Left colon (tissue), 2 donors: ENCODE results near the gene RPTOR. TPM values are rescaled to one million over a fixed set of nuclear protein-coding genes. Genes with fewer than 3 reads are reported as not detected.
A peak's percentile ranks its signal among the peaks of the same experiment; 100 is the strongest.

ENCODE experiments used
- ATAC-seq: fragments of 200-7000 bp; cut with Tn5 transposase; one replicate; pipeline ENCODE4 v1.9.1; 2020; ENCODE audit warnings: mild to moderate bottlenecking, moderate library complexity
- DNase-seq, 2 donors: peaks; one replicate each; pipeline ENCODE4 v3.0.0-alpha.2; 2020
- intact Hi-C, 2 donors: fragments of 100-400 bp; cut with DNase I in 1 of 2; cut with micrococcal nuclease in 1 of 2; formaldehyde crosslinking; loops; one replicate each; pipeline versions ENCODE4 v1.11.2 to v1.14.0; 2022; cut with DNase I, micrococcal nuclease
- total RNA-seq, 2 donors: library from RNA; stranded (reverse); fragmentation: NEBNext Ultra II Directional; extraction: Animal tissue kit (Norgen Biotek cat#: 25700); gene quantifications; one replicate each; pipeline ENCODE4 v1.2.1, GENCODE V29; 2021
- donor health status: DM: no; HTN: no; CAD: no.
- donor health status: DM: yes; HTN: yes; CAD: no.

RPTOR gene
- total RNA-seq, 2 donors from 2014 or later = 33.4 to 35.7 TPM

GRCh38 chr17:80717720-80718083 is 173.1 kb downstream of the RPTOR start:
- intact Hi-C loops = no loop called here
- ATAC-seq (no peak), DNase-seq (no peak)

- DNase-seq = no peak
Observed at GRCh38 chr17:80718428-80718827, 173.8 kb downstream of the RPTOR start.

GRCh38 chr17:80719449-80719848 is 174.8 kb downstream of the RPTOR start:
- DNase-seq (no peak), ATAC-seq (no peak)
- intact Hi-C loops = no loop called here

More at GRCh38 chr17:80718428-80718827, 173.8 kb downstream of the RPTOR start:
- intact Hi-C loops = no loop called here
- ATAC-seq = no peak

- intact Hi-C loops = no loop called here
- ATAC-seq = peak; percentile 29
- DNase-seq = peak; percentile 29 to 39
Observed at GRCh38 chr17:80720610-80721577, 176.3 kb downstream of the RPTOR start.

GRCh38 chr17:80722661-80723060 is 178.0 kb downstream of the RPTOR start:
- intact Hi-C loops = no loop called here
- ATAC-seq (no peak), DNase-seq (no peak)

- DNase-seq = no peak
- intact Hi-C loops = no loop called here
- ATAC-seq = no peak
Observed at GRCh38 chr17:80724775-80725266, 180.2 kb downstream of the RPTOR start.

- no peak for DNase-seq
- ATAC-seq = no peak
- intact Hi-C loops = no loop called here
Observed at GRCh38 chr17:80725517-80725916, 180.9 kb downstream of the RPTOR start.

GRCh38 chr17:80726558-80727408 is 182.1 kb downstream of the RPTOR start:
- DNase-seq (no peak), ATAC-seq (no peak)
- intact Hi-C loops = no loop called here

- intact Hi-C loops = no loop called here
- DNase-seq = no peak
- ATAC-seq = no peak
Observed at GRCh38 chr17:80727409-80727755, 182.7 kb downstream of the RPTOR start.

GRCh38 chr17:80729016-80729415 is 184.4 kb downstream of the RPTOR start:
- intact Hi-C loops = no loop called here
- ATAC-seq (no peak), DNase-seq (no peak)

- intact Hi-C loops = no loop called here
- DNase-seq = no peak
- ATAC-seq = no peak
Observed at GRCh38 chr17:80729761-80730160, 185.1 kb downstream of the RPTOR start.

- no peak for ATAC-seq
- intact Hi-C loops = no loop called here
- no peak for DNase-seq
Observed at GRCh38 chr17:80730739-80731138, 186.1 kb downstream of the RPTOR start.

GRCh38 chr17:80731323-80731722 is 186.7 kb downstream of the RPTOR start:
- ATAC-seq (no peak), DNase-seq (no peak)
- intact Hi-C loops = no loop called here

GRCh38 chr17:80732268-80732667 is 187.6 kb downstream of the RPTOR start:
- ATAC-seq (no peak), DNase-seq (no peak)
- intact Hi-C loops = no loop called here

- ATAC-seq (no peak), DNase-seq (peak in 1 of 2 donors; percentile 30)
Observed at GRCh38 chr17:80737106-80738019, 192.7 kb downstream of the RPTOR start.

GRCh38 chr17:80738020-80738808 is 193.6 kb downstream of the RPTOR start:
- intact Hi-C loops = no loop called here
- ATAC-seq (no peak), DNase-seq (no peak)

More at GRCh38 chr17:80737106-80738019, 192.7 kb downstream of the RPTOR start:
- intact Hi-C loops = no loop called here

- intact Hi-C loops = no loop called here
- ATAC-seq (no peak), DNase-seq (no peak)
Observed at GRCh38 chr17:80738987-80739730, 194.5 kb downstream of the RPTOR start.
